GM12878 (cell line): Measurements from ENCODE around the gene RBMX. TPM values are rescaled to one million over a fixed set of nuclear protein-coding genes. Genes with fewer than 3 reads are reported as not detected.

Experiments
- ATAC-seq: fragments of 200-7000 bp; cut with Tn5 transposase; 3 replicates; pipeline ENCODE4 v1.9.1; 2020; ENCODE audit warnings: mild to moderate bottlenecking, moderate library complexity
- BruUV-seq: library from RNA; stranded (reverse); fragments of 400-500 nt; replicated peaks from 2 replicates; lab custom pipeline; 2021; lab: Mats Ljungman, UMichigan
- CTCF ChIA-PET: fragments of 300-600 bp; sonication (Branson Sonifier 250); formaldehyde crosslinking; extraction: SDS; loops from one replicate; lab custom pipeline; 2021; ENCODE audit warnings: inconsistent platforms; lab: Yijun Ruan, JAX
- POLR2A ChIA-PET: fragments of 350-600 bp; formaldehyde crosslinking; extraction: SDS; loops from one replicate; lab custom pipeline; 2021; ENCODE audit warnings: inconsistent platforms; lab: Charles Lee
- RAD21 ChIA-PET: fragments of 300-600 bp; sonication (Branson Sonifier 250); formaldehyde crosslinking; loops from one replicate; lab custom pipeline; 2023; ENCODE audit warnings: antibody characterized with exemption; ENCODE audit not compliant: unreplicated experiment; lab: Charles Lee
- SMC1A ChIA-PET: fragments of 300-600 bp; sonication (Branson Sonifier 250); formaldehyde crosslinking; loops from one replicate; lab custom pipeline; 2023; ENCODE audit not compliant: unreplicated experiment, uncharacterized antibody; lab: Charles Lee
- DNase-seq: peaks from one replicate; pipeline ENCODE4 v3.0.0-alpha.2; 2011; ENCODE audit warnings: low read depth, low spot score
- FAIRE-seq: peaks from 3 replicates; lab custom pipeline; 2011; peaks lifted over from hg19 to GRCh38; lab: Jason Lieb, UNC
- H2AFZ ChIP-seq: 2 replicates; pipeline ENCODE4 v1.6.0; 2011; ENCODE audit warnings: low read depth, low read length, control low read depth; ENCODE audit not compliant: control insufficient read depth
- H3K27ac ChIP-seq: 2 replicates; pipeline ENCODE4 v1.5.1; 2011; ENCODE audit warnings: control low read depth; ENCODE audit not compliant: control insufficient read depth, insufficient read depth
- H3K27me3 ChIP-seq, 2 experiments: replicated peaks in 1 of 2; 2 replicates each; pipeline versions ENCODE4 v1.6.0 to v1.6.1; 2011; ENCODE audit warnings: low read length in 1 of 2; ENCODE audit not compliant: control insufficient read depth in 2 of 2, insufficient read depth in 2 of 2
- H3K36me3 ChIP-seq, 2 experiments: 2 replicates each; pipeline ENCODE4 v1.5.1; 2011; ENCODE audit warnings: low read length in 1 of 2; ENCODE audit not compliant: control insufficient read depth in 2 of 2, insufficient read depth in 2 of 2
- H3K4me1 ChIP-seq: 2 replicates; pipeline ENCODE4 v1.6.1; 2011; ENCODE audit warnings: mild to moderate bottlenecking, low read length, moderate library complexity, mixed read lengths; ENCODE audit not compliant: control insufficient read depth, insufficient read depth
- H3K4me2 ChIP-seq: 2 replicates; pipeline ENCODE4 v1.6.0; 2011; ENCODE audit warnings: control low read depth; ENCODE audit not compliant: control insufficient read depth, insufficient read depth
- H3K4me3 ChIP-seq: fragments of 200-600 bp; sonication (generic); 2 replicates; pipeline ENCODE4 v1.5.1; 2016
- H3K79me2 ChIP-seq: 2 replicates; pipeline ENCODE4 v1.6.0; 2011; ENCODE audit warnings: low read length; ENCODE audit not compliant: control insufficient read depth, insufficient read depth
- H3K9ac ChIP-seq: 2 replicates; pipeline ENCODE4 v1.8.0; 2011; ENCODE audit warnings: low read length, control low read depth, mixed read lengths; ENCODE audit not compliant: control insufficient read depth, insufficient read depth
- H3K9me3 ChIP-seq: replicated peaks from 3 replicates; pipeline ENCODE4 v1.5.1; 2011; ENCODE audit warnings: mild to moderate bottlenecking, low read length; ENCODE audit not compliant: control insufficient read depth, insufficient read depth
- H4K20me1 ChIP-seq: 2 replicates; pipeline ENCODE4 v1.6.0; 2011; ENCODE audit not compliant: control insufficient read depth, insufficient read depth
- BCL11A ChIP-seq: IDR thresholded peaks from 2 replicates; pipeline ENCODE4 v1.6.1; 2011; ENCODE audit warnings: low read depth, low read length
- DPF2 ChIP-seq: fragments of 450-650 bp; IDR thresholded peaks from 2 replicates; pipeline ENCODE4 v1.6.1; 2017; ENCODE audit warnings: mild to moderate bottlenecking
- EGR1 ChIP-seq, 2 experiments: IDR thresholded peaks; 1 replicate in 1 of 2; 2 replicates in 1 of 2; pipeline ENCODE4 v1.6.1; 2011 to 2012; ENCODE audit warnings: low read depth in 2 of 2, low read length in 2 of 2, borderline replicate concordance in 1 of 2, mild to moderate bottlenecking in 1 of 2, moderate library complexity in 1 of 2
- HDAC6 ChIP-seq: fragments of 200-600 bp; sonication (generic); IDR thresholded peaks from one replicate; pipeline ENCODE4 v1.8.0; 2017; ENCODE audit warnings: antibody characterized with exemption; ENCODE audit not compliant: unreplicated experiment
- MYB ChIP-seq: fragments of 150-350 bp; IDR thresholded peaks from 2 replicates; pipeline ENCODE4 v1.6.1; 2014; ENCODE audit warnings: mild to moderate bottlenecking, low read depth, low read length, borderline replicate concordance
- POLR2AphosphoS5 ChIP-seq: IDR thresholded peaks from 2 replicates; pipeline ENCODE4 v1.6.1; 2011; ENCODE audit warnings: mild to moderate bottlenecking, low read length, inconsistent platforms
- TCF7 ChIP-seq: IDR thresholded peaks from 2 replicates; pipeline ENCODE4 v1.6.1; 2014; ENCODE audit warnings: antibody characterized with exemption, borderline replicate concordance
- ZNF207 ChIP-seq: fragments of 450-650 bp; IDR thresholded peaks from 2 replicates; pipeline ENCODE4 v1.6.1; 2014; ENCODE audit warnings: antibody characterized with exemption, mild to moderate bottlenecking, borderline replicate concordance
- WGBS: methylation state at CpG from one replicate; pipeline ENCODE4 v1.1.6; 2016; ENCODE audit warnings: low lambda C conversion rate; ENCODE audit not compliant: insufficient replicate concordance, insufficient coverage; ENCODE audit errors: missing lambda C conversion rate; 5-methylcytosine and 5-hydroxymethylcytosine counted together
- in situ Hi-C: fragments of 300-500 bp; cut with MboI; formaldehyde crosslinking; loops from 9 replicates; pipeline ENCODE4 v1.14.3; 2018; ENCODE audit warnings: mixed read lengths
- intact Hi-C: fragments of 100-400 bp; cut with micrococcal nuclease; formaldehyde crosslinking; loops from one replicate; pipeline ENCODE4 v1.14.2; 2022; ENCODE audit not compliant: unreplicated experiment
- polyA plus RNA-seq, 11 experiments: library from polyadenylated mRNA; depleted of rRNA in 4 of 11; unstranded in 6 of 11; stranded (reverse) in 5 of 11; fragments of >200 nt; fragmentation: Nextera tagmentation in 4 of 11; fragmentation: Illumina TruSeq in 1 of 11; extraction: Ambion mirVana in 4 of 11; extraction: Trizol in 1 of 11; gene quantifications; 1 replicate in 1 of 11; 2 replicates in 10 of 11; pipeline versions ENCODE4 v1.2.1 to v1.2.3, GENCODE V29; 2011 to 2016; ENCODE audit warnings: inconsistent platforms in 2 of 11, missing spikeins in 2 of 11, low read depth in 1 of 11
- total RNA-seq, 4 experiments: library from RNA; depleted of rRNA in 3 of 4; stranded (reverse); fragments of >200 nt in 3 of 4; fragmentation: Illumina TruSeq in 1 of 4; extraction: Trizol in 1 of 4; gene quantifications; 2 replicates each; pipeline versions ENCODE4 v1.2.1 to v1.2.3, GENCODE V29; 2013 to 2021
- TF ChIP-seq, protein P1 (sequence below): IDR thresholded peaks from 2 replicates; pipeline ENCODE4 v1.6.1; 2012; ENCODE audit warnings: low read depth, low read length, improper control_type of control experiment
- TF ChIP-seq, protein P2 (sequence below): fragments of 450-650 bp; formaldehyde crosslinking; IDR thresholded peaks from 2 replicates; pipeline ENCODE4 v1.5.0; 2022; ENCODE audit warnings: mild to moderate bottlenecking, missing genetic modification characterization

The RBMX gene
- total and polyA plus RNA-seq, 10 of the 15 experiments (the other 5 are each of a cell fraction or from before 2014, with no cell fraction given), result 252 to 427 (median 288) TPM

DNA sequence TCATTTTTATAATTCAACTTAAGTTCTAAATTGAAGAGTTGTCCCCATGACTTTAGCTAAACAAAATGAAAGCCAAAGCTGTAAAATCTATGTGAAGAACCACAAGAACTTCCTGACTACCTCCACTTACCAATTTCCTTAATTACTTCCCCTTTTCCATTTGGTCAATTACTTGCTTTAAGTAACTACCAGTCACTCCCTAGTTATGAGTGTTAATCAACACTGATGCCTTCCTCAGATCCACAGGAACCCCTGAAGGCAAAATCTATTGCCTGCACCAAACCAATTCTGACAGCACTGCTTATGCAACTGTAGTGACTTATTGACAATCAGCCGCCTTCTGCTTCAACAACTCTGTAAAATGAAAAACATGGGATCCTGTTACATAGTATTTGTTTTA, 10.5 kb downstream of the RBMX start:
- H2AFZ ChIP-seq, result no peak overlapping the region

More for the DNA sequence above, 10.5 kb downstream of the RBMX start:
- ChIA-PET CTCF (interaction anchor here (1.0 to 1.1 kb wide), 2 partner anchors 10 to 55 kb away, joined by 3 read pairs; partner anchors contain the start of gene RBMX), POLR2A (no interaction called here), SMC1A (interaction anchor here (1.1 kb wide), 1 partner anchor 9 kb away, joined by 5 read pairs; no protein-coding TSS in a partner anchor), RAD21 (no interaction called here)
- no peak overlapping the region for H3K4me3 ChIP-seq
- 61% methylated on average over 1 of the region's 1 CpG for WGBS
- DNase-seq (no peak), FAIRE-seq (no peak), ATAC-seq (peak; percentile 17)
- H3K27me3 ChIP-seq, result no peaks in the 10 kb centered on the region
- in situ Hi-C loops, result no loop called here
- H3K36me3 ChIP-seq, result peaks cover 0 to 4% of the 10 kb centered on the region in 2 experiments; a peak in 3 of 4 replicates
- H3K4me1 ChIP-seq, result no peaks in the 10 kb centered on the region
- no peak overlapping the region for H3K9ac ChIP-seq
- intact Hi-C loops, result no loop called here
- TF ChIP-seq EGR1 (IDR thresholded peaks at IDR 0.05; ENCODE audit: borderline replicate concordance in 1 of 2, low read depth in 2 of 2, low read length in 2 of 2) (no peak), MYB (no peak), TCF7 (no peak), POLR2AphosphoS5 (no peak), DPF2 (no peak), ZNF207 (no peak), HDAC6 (no peak), BCL11A (no peak)
- TF ChIP-seq, protein P1, sequence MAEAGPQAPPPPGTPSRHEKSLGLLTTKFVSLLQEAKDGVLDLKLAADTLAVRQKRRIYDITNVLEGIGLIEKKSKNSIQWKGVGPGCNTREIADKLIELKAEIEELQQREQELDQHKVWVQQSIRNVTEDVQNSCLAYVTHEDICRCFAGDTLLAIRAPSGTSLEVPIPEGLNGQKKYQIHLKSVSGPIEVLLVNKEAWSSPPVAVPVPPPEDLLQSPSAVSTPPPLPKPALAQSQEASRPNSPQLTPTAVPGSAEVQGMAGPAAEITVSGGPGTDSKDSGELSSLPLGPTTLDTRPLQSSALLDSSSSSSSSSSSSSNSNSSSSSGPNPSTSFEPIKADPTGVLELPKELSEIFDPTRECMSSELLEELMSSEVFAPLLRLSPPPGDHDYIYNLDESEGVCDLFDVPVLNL, result no peak
- TF ChIP-seq, protein P2, sequence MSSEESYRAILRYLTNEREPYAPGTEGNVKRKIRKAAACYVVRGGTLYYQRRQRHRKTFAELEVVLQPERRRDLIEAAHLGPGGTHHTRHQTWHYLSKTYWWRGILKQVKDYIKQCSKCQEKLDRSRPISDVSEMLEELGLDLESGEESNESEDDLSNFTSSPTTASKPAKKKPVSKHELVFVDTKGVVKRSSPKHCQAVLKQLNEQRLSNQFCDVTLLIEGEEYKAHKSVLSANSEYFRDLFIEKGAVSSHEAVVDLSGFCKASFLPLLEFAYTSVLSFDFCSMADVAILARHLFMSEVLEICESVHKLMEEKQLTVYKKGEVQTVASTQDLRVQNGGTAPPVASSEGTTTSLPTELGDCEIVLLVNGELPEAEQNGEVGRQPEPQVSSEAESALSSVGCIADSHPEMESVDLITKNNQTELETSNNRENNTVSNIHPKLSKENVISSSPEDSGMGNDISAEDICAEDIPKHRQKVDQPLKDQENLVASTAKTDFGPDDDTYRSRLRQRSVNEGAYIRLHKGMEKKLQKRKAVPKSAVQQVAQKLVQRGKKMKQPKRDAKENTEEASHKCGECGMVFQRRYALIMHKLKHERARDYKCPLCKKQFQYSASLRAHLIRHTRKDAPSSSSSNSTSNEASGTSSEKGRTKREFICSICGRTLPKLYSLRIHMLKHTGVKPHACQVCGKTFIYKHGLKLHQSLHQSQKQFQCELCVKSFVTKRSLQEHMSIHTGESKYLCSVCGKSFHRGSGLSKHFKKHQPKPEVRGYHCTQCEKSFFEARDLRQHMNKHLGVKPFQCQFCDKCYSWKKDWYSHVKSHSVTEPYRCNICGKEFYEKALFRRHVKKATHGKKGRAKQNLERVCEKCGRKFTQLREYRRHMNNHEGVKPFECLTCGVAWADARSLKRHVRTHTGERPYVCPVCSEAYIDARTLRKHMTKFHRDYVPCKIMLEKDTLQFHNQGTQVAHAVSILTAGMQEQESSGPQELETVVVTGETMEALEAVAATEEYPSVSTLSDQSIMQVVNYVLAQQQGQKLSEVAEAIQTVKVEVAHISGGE (CRISPR knock-in tag), result no peak
- no peaks in the 10 kb centered on the region for H3K9me3 ChIP-seq
- H4K20me1 ChIP-seq, result no peaks in the 10 kb centered on the region
- H3K79me2 ChIP-seq, result no peaks in the 10 kb centered on the region; the same call in 1 of the 2 replicates
- no TSS peak for BruUV-seq
- no peak overlapping the region for H3K4me2 ChIP-seq
- H3K27ac ChIP-seq, result no peak overlapping the region
